ENCODE measurements around the gene SRGAP2B.
"Not testable (repeated sequence)": the region's sequence is repeated elsewhere in the genome, so short reads cannot be mapped to it uniquely, and the experiment has no call there.

GRCh38 chr1:145016492-145016862, 78.7 kb downstream of the SRGAP2B start:
- not testable (repeated sequence) for TF ChIP-seq CTCF (IDR thresholded peaks at IDR 0.05; ENCODE audit: extremely low read depth in 1 of 2, insufficient read depth in 1 of 2, low read depth in 1 of 2, low read length in 2 of 2); EZH2 (IDR thresholded peaks at IDR 0.05; ENCODE audit: borderline replicate concordance, low read depth, low read length, severe bottlenecking); POLR2A (IDR thresholded peaks at IDR 0.05; ENCODE audit: low read depth, low read length); POLR2AphosphoS5 (IDR thresholded peaks at IDR 0.05; ENCODE audit: insufficient read depth, low read depth, low read length); MYC (IDR thresholded peaks at IDR 0.05; ENCODE audit: low read depth, low read length)
- TF ChIP-seq, protein P1, sequence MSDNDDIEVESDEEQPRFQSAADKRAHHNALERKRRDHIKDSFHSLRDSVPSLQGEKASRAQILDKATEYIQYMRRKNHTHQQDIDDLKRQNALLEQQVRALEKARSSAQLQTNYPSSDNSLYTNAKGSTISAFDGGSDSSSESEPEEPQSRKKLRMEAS (IDR thresholded peaks at IDR 0.05; ENCODE audit: insufficient read depth, insufficient read length), result not testable (repeated sequence)

Measured in endothelial cell of umbilical vein (primary cell).